ENCODE results near the gene TFPI. TPM values are rescaled to one million over a fixed set of nuclear protein-coding genes. Genes with fewer than 3 reads are reported as not detected.

Gene TFPI
- total and polyA plus RNA-seq, 2 donors (not counting 3 experiments of a cell fraction or from before 2014, with no cell fraction given): 177 to 286 TPM

- Histone ChIP-seq H2AFZ (ENCODE audit: low read depth, low read length) (no peak overlapping the region), H3K9ac (replicated peaks; ENCODE audit: extremely low read depth, insufficient read depth, low read length) (no peak overlapping the region), H3K27ac (ENCODE audit: insufficient read depth, low read depth, low read length) (no peak overlapping the region), H3K9me1 (replicated peaks; ENCODE audit: control insufficient read depth, extremely low read depth, insufficient read depth, low read length) (no peaks in the 10 kb centered on the region), H3K4me3 (replicated peaks in 1 of 3; ENCODE audit: insufficient read depth in 1 of 3, low read depth in 1 of 3, low read length in 3 of 3) (no peak overlapping the region), H3K79me2 (ENCODE audit: control insufficient read depth, insufficient read depth, low read length) (peaks cover 42% of the 10 kb centered on the region), H3K4me1 (ENCODE audit: control insufficient read depth, extremely low read depth, insufficient read depth, low read length) (peaks cover 33% of the 10 kb centered on the region), H4K20me1 (replicated peaks; ENCODE audit: control insufficient read depth, extremely low read depth, insufficient read depth, low read length) (peaks cover 3% of the 10 kb centered on the region), H3K27me3 (ENCODE audit: control insufficient read depth in 2 of 2, insufficient read depth in 2 of 2, low read length in 2 of 2) (no peaks in the 10 kb centered on the region), H3K36me3 (ENCODE audit: control insufficient read depth in 2 of 2, extremely low read depth in 1 of 2, insufficient read depth in 2 of 2, low read length in 2 of 2) (peaks cover 6 to 10% of the 10 kb centered on the region in 2 experiments), H3K4me2 (ENCODE audit: insufficient read depth, low read length) (no peak overlapping the region), H3K9me3 (replicated peaks; ENCODE audit: control insufficient read depth, insufficient read depth, low read length) (no peaks in the 10 kb centered on the region)
- BruUV-seq (replicated peaks): no TSS peak
- dilution Hi-C loops (cut with MboI; ENCODE audit: extremely low pct_ligation_motif_present, low sequenced_read_pairs) (no loop called here), intact Hi-C loops (cut with micrococcal nuclease) (no loop called here)
- ChIA-PET POLR2A (interaction anchor here (0.7 kb wide), 1 partner anchor 10 kb away, joined by 3 read pairs; no protein-coding TSS in a partner anchor), CTCF (interaction anchor here (0.9 to 2.3 kb wide), 5 partner anchors 22 to 56 kb away, joined by 3 to 12 read pairs (median 5); no protein-coding TSS in a partner anchor)
- peak; percentile 57 for DNase-seq (ENCODE audit: low read depth, low spot score)
- FAIRE-seq: no peak
- TF ChIP-seq EZH2 (IDR thresholded peaks at IDR 0.05; ENCODE audit: borderline replicate concordance, low read depth, low read length, severe bottlenecking) (no peak), JUN (IDR thresholded peaks at IDR 0.05; ENCODE audit: borderline replicate concordance, insufficient read depth, insufficient read length, low read depth) (peak; percentile 31), MYC (IDR thresholded peaks at IDR 0.05; ENCODE audit: low read depth, low read length) (no peak)
Observed at GRCh38 chr2:187525163-187525900, 28.9 kb downstream of the TFPI start.

DNA sequence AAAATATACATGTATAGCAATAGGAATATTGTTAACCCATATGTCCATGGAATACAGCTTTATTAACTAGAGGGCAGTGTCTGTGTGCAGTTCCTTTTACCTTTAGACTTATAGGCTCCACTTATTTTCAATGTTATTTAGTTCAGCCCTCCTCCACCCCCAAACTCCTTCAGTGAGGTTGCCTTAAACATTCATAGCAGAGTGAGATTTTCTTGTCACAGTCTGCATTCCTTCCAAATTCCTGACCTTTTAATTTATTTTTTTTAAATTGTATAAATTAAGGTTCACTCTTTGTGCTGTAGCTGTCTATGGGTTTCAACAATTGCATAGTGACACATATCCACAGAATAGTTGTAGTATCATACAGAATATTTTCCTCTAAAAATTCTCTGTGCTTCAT, 30.9 kb downstream of the TFPI start:
- peaks cover 24% of the 10 kb centered on the region for H3K79me2 ChIP-seq (ENCODE audit: control insufficient read depth, insufficient read depth, low read length)
- dilution Hi-C loops (cut with MboI; ENCODE audit: extremely low pct_ligation_motif_present, low sequenced_read_pairs): no loop called here

More for the DNA sequence above, 30.9 kb downstream of the TFPI start:
- Histone ChIP-seq H3K4me3 (replicated peaks in 1 of 3; ENCODE audit: insufficient read depth in 1 of 3, low read depth in 1 of 3, low read length in 3 of 3) (no peak overlapping the region), H3K4me2 (ENCODE audit: insufficient read depth, low read length) (no peak overlapping the region), H4K20me1 (replicated peaks; ENCODE audit: control insufficient read depth, extremely low read depth, insufficient read depth, low read length) (no peaks in the 10 kb centered on the region), H3K4me1 (ENCODE audit: control insufficient read depth, extremely low read depth, insufficient read depth, low read length) (peaks cover 26% of the 10 kb centered on the region), H3K9me1 (replicated peaks; ENCODE audit: control insufficient read depth, extremely low read depth, insufficient read depth, low read length) (no peaks in the 10 kb centered on the region), H3K9ac (replicated peaks; ENCODE audit: extremely low read depth, insufficient read depth, low read length) (no peak overlapping the region), H3K9me3 (replicated peaks; ENCODE audit: control insufficient read depth, insufficient read depth, low read length) (no peaks in the 10 kb centered on the region), H2AFZ (ENCODE audit: low read depth, low read length) (no peak overlapping the region), H3K27ac (ENCODE audit: insufficient read depth, low read depth, low read length) (no peak overlapping the region), H3K27me3 (ENCODE audit: control insufficient read depth in 2 of 2, insufficient read depth in 2 of 2, low read length in 2 of 2) (no peaks in the 10 kb centered on the region), H3K36me3 (ENCODE audit: control insufficient read depth in 2 of 2, extremely low read depth in 1 of 2, insufficient read depth in 2 of 2, low read length in 2 of 2) (peaks cover 4 to 21% of the 10 kb centered on the region in 2 experiments)
- FAIRE-seq (no peak), DNase-seq (ENCODE audit: low read depth, low spot score) (no peak)
- ChIA-PET CTCF (interaction anchor here (0.9 kb wide), 1 partner anchor 21 kb away, joined by 4 read pairs; no protein-coding TSS in a partner anchor), POLR2A (no interaction called here)
- TF ChIP-seq EZH2 (IDR thresholded peaks at IDR 0.05; ENCODE audit: borderline replicate concordance, low read depth, low read length, severe bottlenecking) (no peak), POLR2AphosphoS5 (IDR thresholded peaks at IDR 0.05; ENCODE audit: insufficient read depth, low read depth, low read length) (no peak), MYC (IDR thresholded peaks at IDR 0.05; ENCODE audit: low read depth, low read length) (no peak), GATA2 (IDR thresholded peaks at IDR 0.05; ENCODE audit: insufficient read depth, insufficient read length, low read depth, low read length) (no peak), JUN (IDR thresholded peaks at IDR 0.05; ENCODE audit: borderline replicate concordance, insufficient read depth, insufficient read length, low read depth) (no peak), FOS (IDR thresholded peaks at IDR 0.05; ENCODE audit: borderline replicate concordance, insufficient read depth, low read length) (no peak), POLR2A (IDR thresholded peaks at IDR 0.05; ENCODE audit: low read depth, low read length) (no peak)
- TF ChIP-seq, protein P1, sequence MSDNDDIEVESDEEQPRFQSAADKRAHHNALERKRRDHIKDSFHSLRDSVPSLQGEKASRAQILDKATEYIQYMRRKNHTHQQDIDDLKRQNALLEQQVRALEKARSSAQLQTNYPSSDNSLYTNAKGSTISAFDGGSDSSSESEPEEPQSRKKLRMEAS (IDR thresholded peaks at IDR 0.05; ENCODE audit: insufficient read depth, insufficient read length): no peak
- TF ChIP-seq, protein P2, sequence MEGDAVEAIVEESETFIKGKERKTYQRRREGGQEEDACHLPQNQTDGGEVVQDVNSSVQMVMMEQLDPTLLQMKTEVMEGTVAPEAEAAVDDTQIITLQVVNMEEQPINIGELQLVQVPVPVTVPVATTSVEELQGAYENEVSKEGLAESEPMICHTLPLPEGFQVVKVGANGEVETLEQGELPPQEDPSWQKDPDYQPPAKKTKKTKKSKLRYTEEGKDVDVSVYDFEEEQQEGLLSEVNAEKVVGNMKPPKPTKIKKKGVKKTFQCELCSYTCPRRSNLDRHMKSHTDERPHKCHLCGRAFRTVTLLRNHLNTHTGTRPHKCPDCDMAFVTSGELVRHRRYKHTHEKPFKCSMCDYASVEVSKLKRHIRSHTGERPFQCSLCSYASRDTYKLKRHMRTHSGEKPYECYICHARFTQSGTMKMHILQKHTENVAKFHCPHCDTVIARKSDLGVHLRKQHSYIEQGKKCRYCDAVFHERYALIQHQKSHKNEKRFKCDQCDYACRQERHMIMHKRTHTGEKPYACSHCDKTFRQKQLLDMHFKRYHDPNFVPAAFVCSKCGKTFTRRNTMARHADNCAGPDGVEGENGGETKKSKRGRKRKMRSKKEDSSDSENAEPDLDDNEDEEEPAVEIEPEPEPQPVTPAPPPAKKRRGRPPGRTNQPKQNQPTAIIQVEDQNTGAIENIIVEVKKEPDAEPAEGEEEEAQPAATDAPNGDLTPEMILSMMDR (IDR thresholded peaks at IDR 0.05; ENCODE audit: extremely low read depth in 1 of 2, insufficient read depth in 1 of 2, low read depth in 1 of 2, low read length in 2 of 2): no peak
- intact Hi-C loops (cut with micrococcal nuclease): no loop called here
- no TSS peak for BruUV-seq (replicated peaks)
